ENCODE data around the gene CDC42BPA.
"Not testable (repeated sequence)": the region's sequence is repeated elsewhere in the genome, so short reads cannot be mapped to it uniquely, and the experiment has no call there.

Gene CDC42BPA

GRCh38 chr1:227111782-227112181 lies 206.5 kb downstream of the CDC42BPA start:
- H3K4me3 ChIP-seq (ENCODE audit: control insufficient read depth, low read depth, low read length) = no peak overlapping the region
- TF ChIP-seq, protein P1, sequence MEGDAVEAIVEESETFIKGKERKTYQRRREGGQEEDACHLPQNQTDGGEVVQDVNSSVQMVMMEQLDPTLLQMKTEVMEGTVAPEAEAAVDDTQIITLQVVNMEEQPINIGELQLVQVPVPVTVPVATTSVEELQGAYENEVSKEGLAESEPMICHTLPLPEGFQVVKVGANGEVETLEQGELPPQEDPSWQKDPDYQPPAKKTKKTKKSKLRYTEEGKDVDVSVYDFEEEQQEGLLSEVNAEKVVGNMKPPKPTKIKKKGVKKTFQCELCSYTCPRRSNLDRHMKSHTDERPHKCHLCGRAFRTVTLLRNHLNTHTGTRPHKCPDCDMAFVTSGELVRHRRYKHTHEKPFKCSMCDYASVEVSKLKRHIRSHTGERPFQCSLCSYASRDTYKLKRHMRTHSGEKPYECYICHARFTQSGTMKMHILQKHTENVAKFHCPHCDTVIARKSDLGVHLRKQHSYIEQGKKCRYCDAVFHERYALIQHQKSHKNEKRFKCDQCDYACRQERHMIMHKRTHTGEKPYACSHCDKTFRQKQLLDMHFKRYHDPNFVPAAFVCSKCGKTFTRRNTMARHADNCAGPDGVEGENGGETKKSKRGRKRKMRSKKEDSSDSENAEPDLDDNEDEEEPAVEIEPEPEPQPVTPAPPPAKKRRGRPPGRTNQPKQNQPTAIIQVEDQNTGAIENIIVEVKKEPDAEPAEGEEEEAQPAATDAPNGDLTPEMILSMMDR (conservative IDR thresholded peaks at IDR 0.05; ENCODE audit: control insufficient read depth, insufficient read depth, low read depth, low read length) = no peak
- DNase-seq (ENCODE audit: low read depth) = no peak

DNA sequence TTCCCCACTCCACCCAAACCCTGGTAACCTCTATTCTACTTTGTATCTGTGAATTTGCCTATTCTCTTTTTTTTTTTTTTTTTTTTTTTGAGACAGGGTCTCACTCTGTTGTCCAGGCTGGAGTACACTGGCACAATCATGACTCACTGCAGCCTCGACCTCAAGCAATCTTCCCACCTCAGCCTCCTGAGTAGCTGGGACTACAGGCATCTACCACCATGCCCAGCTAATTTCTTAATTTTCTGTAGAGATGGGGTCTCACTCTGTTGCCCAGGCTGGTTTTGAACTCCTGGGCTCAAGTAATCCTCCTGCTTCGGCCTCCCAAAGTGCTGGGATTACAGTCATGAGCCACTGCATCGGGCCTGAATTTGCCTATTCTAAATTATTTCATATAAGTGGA lies 213.0 kb downstream of the CDC42BPA start:
- not testable (repeated sequence) for DNase-seq (ENCODE audit: low read depth); H3K4me3 ChIP-seq (ENCODE audit: control insufficient read depth, low read depth, low read length)

DNA sequence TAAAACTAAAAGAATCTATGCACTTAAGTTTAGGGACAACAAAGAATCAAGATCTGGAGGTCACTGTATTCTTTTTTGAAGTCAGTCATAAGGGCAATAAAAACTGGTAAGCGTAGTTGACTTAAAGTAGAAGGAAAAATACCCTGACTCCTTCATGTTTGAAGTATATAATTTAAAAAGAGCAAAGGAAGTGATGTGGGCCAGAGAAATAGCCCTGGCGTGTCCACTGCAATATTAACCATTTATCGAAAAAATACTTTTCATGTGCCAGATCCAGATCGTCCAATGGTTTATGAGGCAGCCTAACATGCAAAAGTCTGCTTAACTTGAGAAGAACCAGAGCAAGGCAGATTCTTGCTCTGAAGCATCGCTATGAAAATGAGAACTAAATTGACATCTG lies 216.2 kb downstream of the CDC42BPA start:
- H3K4me3 ChIP-seq (ENCODE audit: control insufficient read depth, low read depth, low read length) = no peak overlapping the region
- TF ChIP-seq, protein P1 (conservative IDR thresholded peaks at IDR 0.05; ENCODE audit: control insufficient read depth, insufficient read depth, low read depth, low read length) = no peak
- DNase-seq (ENCODE audit: low read depth) = no peak

GRCh38 chr1:227094249-227094966 lies 223.9 kb downstream of the CDC42BPA start:
- DNase-seq (ENCODE audit: low read depth) = no peak
- H3K4me3 ChIP-seq (ENCODE audit: control insufficient read depth, low read depth, low read length) = no peak overlapping the region
- TF ChIP-seq, protein P1 (conservative IDR thresholded peaks at IDR 0.05; ENCODE audit: control insufficient read depth, insufficient read depth, low read depth, low read length) = no peak

DNA sequence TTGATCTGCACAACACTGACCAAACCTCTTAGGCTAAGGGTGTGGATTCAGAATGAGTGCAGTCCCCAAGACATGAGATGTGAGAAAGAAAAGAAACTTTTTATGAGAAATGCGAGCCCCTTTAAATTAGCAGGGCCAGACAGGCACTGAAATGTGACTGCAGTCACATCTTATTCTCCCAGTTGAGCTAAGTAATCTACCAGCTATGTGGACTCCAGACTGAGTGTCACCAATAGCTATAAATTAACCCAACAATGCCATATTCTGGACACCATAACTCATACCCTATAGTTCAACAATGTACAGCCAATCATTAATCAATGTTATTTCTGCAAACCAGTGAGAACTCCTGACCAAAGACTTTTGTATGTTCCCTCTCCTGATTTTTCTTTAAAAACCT lies 225.0 kb downstream of the CDC42BPA start:
- TF ChIP-seq, protein P1 (conservative IDR thresholded peaks at IDR 0.05; ENCODE audit: control insufficient read depth, insufficient read depth, low read depth, low read length) = no peak
- no peak for DNase-seq (ENCODE audit: low read depth)
- H3K4me3 ChIP-seq (ENCODE audit: control insufficient read depth, low read depth, low read length) = no peak overlapping the region

DNA sequence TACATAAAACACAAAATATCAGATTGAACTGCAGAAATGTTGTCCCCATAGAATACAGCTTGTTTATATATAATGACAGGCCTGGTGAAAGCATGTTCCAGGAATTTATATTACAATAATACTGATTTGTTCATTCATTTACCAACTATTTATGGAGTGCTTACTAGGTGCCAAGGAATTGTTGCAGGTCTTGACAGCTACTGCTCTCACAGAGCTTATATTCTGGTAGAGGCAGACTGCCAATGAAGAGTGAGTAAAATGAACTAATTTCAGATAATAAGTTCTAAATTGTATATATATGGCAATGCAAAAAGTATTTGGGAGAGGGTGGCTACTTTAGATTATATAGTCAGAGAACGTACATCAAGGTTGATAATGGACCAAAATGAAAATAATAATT lies 226.2 kb downstream of the CDC42BPA start:
- TF ChIP-seq, protein P1 (conservative IDR thresholded peaks at IDR 0.05; ENCODE audit: control insufficient read depth, insufficient read depth, low read depth, low read length) = no peak
- no peak for DNase-seq (ENCODE audit: low read depth)

DNA sequence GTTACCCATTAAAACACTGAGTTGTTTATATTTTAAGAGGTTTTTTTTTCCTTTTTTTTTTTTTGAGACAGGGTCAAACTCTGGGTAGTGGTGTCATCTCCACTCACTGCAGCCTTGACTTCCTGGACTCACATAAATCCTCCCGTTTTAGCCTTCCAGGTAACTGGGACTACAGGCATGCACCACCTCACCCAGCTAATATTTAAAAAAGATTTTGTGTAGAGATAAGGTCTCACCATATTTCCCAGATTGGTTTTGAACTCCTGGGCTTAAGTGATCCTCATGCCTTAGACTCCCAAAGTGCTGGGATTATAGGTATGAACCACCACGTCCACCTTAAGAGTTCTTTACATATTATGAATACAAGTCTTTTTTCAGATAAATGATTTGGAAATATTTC lies 231.7 kb downstream of the CDC42BPA start:
- no peak for DNase-seq (ENCODE audit: low read depth)
- TF ChIP-seq, protein P1 (conservative IDR thresholded peaks at IDR 0.05; ENCODE audit: control insufficient read depth, insufficient read depth, low read depth, low read length) = no peak
- H3K4me3 ChIP-seq (ENCODE audit: control insufficient read depth, low read depth, low read length) = no peak overlapping the region

More for the DNA sequence above, 226.2 kb downstream of the CDC42BPA start:
- no peak overlapping the region for H3K4me3 ChIP-seq (ENCODE audit: control insufficient read depth, low read depth, low read length)
